Heart left ventricle (tissue), 16 donors: ENCODE results near the gene LIMD2. TPM values are rescaled to one million over a fixed set of nuclear protein-coding genes. Genes with fewer than 3 reads are reported as not detected.
A peak's percentile ranks its signal among the peaks of the same experiment; 100 is the strongest.

Experiments
- ATAC-seq, 4 donors: fragments of 200-7000 bp; cut with Tn5 transposase; one replicate each; pipeline ENCODE4 v1.9.1; 2020 to 2022; ENCODE audit warnings: moderate library complexity in 4 of 4, mild to moderate bottlenecking in 3 of 4, moderate number of reproducible peaks in 1 of 4
- DNase-seq, 5 donors: peaks; one replicate each; pipeline ENCODE4 v3.0.0-alpha.2; 2020
- H3K27ac ChIP-seq, 12 donors: fragments of 200-600 bp; sonication (generic) in 4 of 12; one replicate each; pipeline versions ENCODE4 v1.5.0 to v1.8.0; 2016 to 2022; ENCODE audit warnings: mild to moderate bottlenecking in 2 of 12
- H3K27me3 ChIP-seq, 9 donors: fragments of 200-600 bp; sonication (generic) in 2 of 9; one replicate each; pipeline versions ENCODE4 v1.5.1 to v1.8.0; 2016 to 2022; ENCODE audit warnings: mild to moderate bottlenecking in 3 of 9
- H3K36me3 ChIP-seq, 9 donors: fragments of 200-600 bp; sonication (generic) in 2 of 9; one replicate each; pipeline versions ENCODE4 v1.5.0 to v1.8.0; 2018 to 2022; ENCODE audit warnings: mild to moderate bottlenecking in 2 of 9
- H3K4me1 ChIP-seq, 12 donors: fragments of 200-600 bp; sonication (generic) in 4 of 12; one replicate each; pipeline versions ENCODE4 v1.5.0 to v1.8.0; 2016 to 2022; ENCODE audit warnings: mild to moderate bottlenecking in 3 of 12
- H3K4me3 ChIP-seq, 12 donors: fragments of 200-600 bp; sonication (generic) in 4 of 12; one replicate each; pipeline versions ENCODE4 v1.5.0 to v1.8.0; 2017 to 2022; ENCODE audit warnings: mild to moderate bottlenecking in 9 of 12, moderate library complexity in 4 of 12
- H3K9me3 ChIP-seq, 12 donors: fragments of 200-600 bp; sonication (generic) in 4 of 12; one replicate each; pipeline versions ENCODE4 v1.5.0 to v1.8.0; 2016 to 2022; ENCODE audit warnings: mild to moderate bottlenecking in 1 of 12
- POLR2A ChIP-seq, 2 donors: fragments of 450-650 bp; IDR thresholded peaks; one replicate each; pipeline ENCODE4 v1.6.1; 2017; ENCODE audit warnings: antibody characterized with exemption in 2 of 2, mild to moderate bottlenecking in 2 of 2, moderate library complexity in 2 of 2
- WGBS, 4 donors: extraction: QIAGEN DNeasy Blood & Tissue Kit in 2 of 4; methylation state at CpG; one replicate each; pipeline versions ENCODE4 v1.1.5 to v1.1.7; 2013 to 2018; 5-methylcytosine and 5-hydroxymethylcytosine counted together
- intact Hi-C, 10 donors: fragments of 100-400 bp; cut with DNase I; formaldehyde crosslinking; loops; one replicate each; pipeline versions ENCODE4 v1.11.1 to v1.14.2; 2022
- polyA plus RNA-seq, 2 donors: library from polyadenylated mRNA; stranded (reverse); fragments of 200-250 nt; gene quantifications; one replicate each; pipeline ENCODE4 v1.2.3, GENCODE V29; 2013
- total RNA-seq, 9 donors: library from RNA; depleted of rRNA in 2 of 9; stranded (reverse); fragments of >200 nt in 2 of 9; fragmentation: NEBNext Ultra II Directional in 3 of 9; extraction: Animal tissue kit (Norgen Biotek cat#: 25700) in 3 of 9; gene quantifications; one replicate each; pipeline versions ENCODE4 v1.1.0 to v1.2.4, GENCODE V29; 2016 to 2023
- TF ChIP-seq, protein P1 (sequence below), 12 donors: fragments of 200-600 bp; sonication (generic) in 4 of 12; IDR thresholded peaks; one replicate each; pipeline versions ENCODE4 v1.5.0 to v1.8.0; 2018 to 2022; ENCODE audit warnings: antibody characterized with exemption in 12 of 12, mild to moderate bottlenecking in 5 of 12
- donor health status: ischemic (EF 13 %, LVEDD 7.1; RV severe dilation, severe dysfunction).
- donor health status: healthy with polysubstance abuse.
- donor health status: DM: no; HTN: yes; CAD: no.
- donor health status: DM: no; HTN: no; CAD: no.
- donor health status: ischemic (EF 25% LVEDD 6.9; RV normal size, moderate dysfunction).
- donor health status: ischemic (EF 25% LVEDD 5.7; RV mildly dilated, moderate dysfunction).
- donor health status: healthy.
- donor health status: DM: yes; HTN: yes; CAD: no.
- donor health status: ischemic (EF 35%, LVEDD 5.7; RV mildly dilated, moderate dysfunction).
- donor health status: nonischemic (EF 11% LVEDD 7.7; RV severe dilation, severe dysfunction).
- donor health status: DM: yes; HTN: yes; CAD: no.
- donor health status: PGD.
- donor health status: ischemic (EF 29% LVEDD 5.4; RV normal size, mild dysfunction).
- donor health status: nonischemic (EF 23%, LVEDD 6.1; RV moderate dilation, normal function).

LIMD2 gene
- total and polyA plus RNA-seq, 11 donors: 1.9 to 48.0 (median 3.5) TPM

DNA sequence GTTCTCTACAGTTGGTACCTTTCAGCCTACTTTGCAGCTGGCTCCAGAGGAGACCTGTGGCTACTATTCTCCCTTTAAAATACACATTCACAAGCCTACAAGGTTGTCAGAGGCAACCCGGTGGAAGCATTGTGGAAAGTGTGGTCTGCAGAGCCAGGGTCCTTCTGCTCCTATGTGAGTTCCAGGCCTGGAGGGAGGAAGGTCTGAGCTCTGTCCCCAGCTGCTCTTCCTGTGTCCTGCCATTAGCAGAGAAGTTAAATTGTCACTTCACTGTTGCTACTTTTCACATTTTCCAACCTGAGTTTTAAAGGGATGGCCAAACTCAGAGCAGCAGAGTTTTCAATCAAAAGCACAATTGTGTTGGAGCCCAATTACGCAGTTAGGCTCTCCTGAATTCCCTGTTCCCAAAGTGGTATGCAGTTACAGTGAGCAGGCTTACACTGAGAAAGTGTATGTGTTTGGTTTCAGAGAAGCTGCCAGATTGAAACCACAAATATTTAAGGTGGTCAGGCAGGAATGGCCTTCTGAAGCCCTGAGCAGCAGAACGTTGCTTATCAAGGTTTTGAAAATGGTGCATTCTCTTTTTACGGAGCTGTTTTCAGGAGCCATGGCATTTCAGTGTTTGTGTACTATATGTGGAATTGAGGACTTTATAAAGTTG lies 52.7 kb downstream of the LIMD2 start:
- Histone ChIP-seq H3K36me3 (peaks cover 0 to 91% (median 67%) of the 10 kb centered on the region in 9 donors), H3K4me1 (peaks cover 0 to 94% (median 13%) of the 10 kb centered on the region in 12 donors), H3K4me3 (no peak overlapping the region), H3K27me3 (no peaks in the 10 kb centered on the region), H3K9me3 (no peaks in the 10 kb centered on the region), H3K27ac (peak overlapping the region in 3 of 12 donors; percentile 8 to 83 (median 14))
- TF ChIP-seq POLR2A (IDR thresholded peaks at IDR 0.05): no peak
- TF ChIP-seq, protein P1, sequence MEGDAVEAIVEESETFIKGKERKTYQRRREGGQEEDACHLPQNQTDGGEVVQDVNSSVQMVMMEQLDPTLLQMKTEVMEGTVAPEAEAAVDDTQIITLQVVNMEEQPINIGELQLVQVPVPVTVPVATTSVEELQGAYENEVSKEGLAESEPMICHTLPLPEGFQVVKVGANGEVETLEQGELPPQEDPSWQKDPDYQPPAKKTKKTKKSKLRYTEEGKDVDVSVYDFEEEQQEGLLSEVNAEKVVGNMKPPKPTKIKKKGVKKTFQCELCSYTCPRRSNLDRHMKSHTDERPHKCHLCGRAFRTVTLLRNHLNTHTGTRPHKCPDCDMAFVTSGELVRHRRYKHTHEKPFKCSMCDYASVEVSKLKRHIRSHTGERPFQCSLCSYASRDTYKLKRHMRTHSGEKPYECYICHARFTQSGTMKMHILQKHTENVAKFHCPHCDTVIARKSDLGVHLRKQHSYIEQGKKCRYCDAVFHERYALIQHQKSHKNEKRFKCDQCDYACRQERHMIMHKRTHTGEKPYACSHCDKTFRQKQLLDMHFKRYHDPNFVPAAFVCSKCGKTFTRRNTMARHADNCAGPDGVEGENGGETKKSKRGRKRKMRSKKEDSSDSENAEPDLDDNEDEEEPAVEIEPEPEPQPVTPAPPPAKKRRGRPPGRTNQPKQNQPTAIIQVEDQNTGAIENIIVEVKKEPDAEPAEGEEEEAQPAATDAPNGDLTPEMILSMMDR (IDR thresholded peaks at IDR 0.05): no peak
- intact Hi-C loops: no loop called here
- WGBS, 4 donors: 76 to 90% (median 82%) methylated on average over 4 of the region's 4 CpGs
- ATAC-seq (no peak), DNase-seq (no peak)

DNA sequence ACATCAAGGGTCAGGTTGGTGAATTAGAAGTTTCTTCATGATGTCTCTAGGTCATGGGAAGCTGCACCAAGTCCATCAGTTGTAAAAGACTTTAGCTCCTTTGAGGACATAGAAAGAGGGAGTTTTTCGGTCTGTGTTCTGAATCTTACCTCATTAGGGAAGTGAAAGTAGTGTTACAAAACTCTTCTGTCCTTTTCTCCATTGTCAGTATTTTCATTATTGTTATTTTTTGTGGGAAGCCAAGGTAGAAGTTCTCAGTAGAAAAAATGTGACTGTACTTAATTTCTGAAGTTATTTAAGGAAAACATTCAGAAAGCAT lies 53.5 kb downstream of the LIMD2 start:
- WGBS, 4 donors: 86 to 96% (median 91%) methylated on average over 1 of the region's 1 CpG
- DNase-seq: no peak
- H3K4me3 ChIP-seq: no peak overlapping the region
- no peak for ATAC-seq
- no peaks in the 10 kb centered on the region for H3K27me3 ChIP-seq
- peaks cover 0 to 94% (median 15%) of the 10 kb centered on the region in 12 donors for H3K4me1 ChIP-seq
- intact Hi-C loops: no loop called here
- peak overlapping the region in 6 of 12 donors; percentile 8 to 83 (median 50) for H3K27ac ChIP-seq
- H3K36me3 ChIP-seq: peaks cover 0 to 84% (median 60%) of the 10 kb centered on the region in 9 donors
- no peaks in the 10 kb centered on the region for H3K9me3 ChIP-seq
- TF ChIP-seq POLR2A (IDR thresholded peaks at IDR 0.05): no peak
- TF ChIP-seq, protein P1 (IDR thresholded peaks at IDR 0.05): no peak

Other genes starting within 250 kb of the LIMD2 start
- gene ACE, start 223.1 kb downstream of the LIMD2 start, total RNA-seq: 10 to 100 TPM in 5 of 9 donors, 1 to 10 TPM in 4; 1.6 to 42.3 (median 10.7) TPM
- 1 to 10 TPM; 4.0 to 5.6 TPM for gene ACE, start 223.1 kb downstream of the LIMD2 start, polyA plus RNA-seq
- gene KCNH6, start 176.8 kb downstream of the LIMD2 start, total RNA-seq: not detected
- under 1 TPM in 1 of 2 donors, not detected in 1; 0.01 TPM for gene KCNH6, start 176.8 kb downstream of the LIMD2 start, polyA plus RNA-seq
- gene DCAF7, start 149.6 kb downstream of the LIMD2 start, total RNA-seq: 10 to 100 TPM; 30.2 to 61.8 (median 47.8) TPM
- gene DCAF7, start 149.6 kb downstream of the LIMD2 start, polyA plus RNA-seq: 10 to 100 TPM in 1 of 2 donors, 1 to 10 TPM in 1; 9.9 to 31.3 TPM
- 10 to 100 TPM; 23.0 to 48.0 (median 40.6) TPM for gene TACO1, start 99.2 kb downstream of the LIMD2 start, total RNA-seq
- 10 to 100 TPM; 52.7 to 54.9 TPM for gene TACO1, start 99.2 kb downstream of the LIMD2 start, polyA plus RNA-seq
- gene MAP3K3, start 77.7 kb downstream of the LIMD2 start, total RNA-seq: 100 to 1,000 TPM in 1 of 9 donors, 10 to 100 TPM in 8; 31.0 to 102 (median 58.0) TPM
- gene MAP3K3, start 77.7 kb downstream of the LIMD2 start, polyA plus RNA-seq: 10 to 100 TPM; 20.5 to 70.9 TPM
- gene STRADA, start 41.7 kb upstream of the LIMD2 start, total RNA-seq: 10 to 100 TPM; 10.2 to 26.1 (median 15.3) TPM
- gene STRADA, start 41.7 kb upstream of the LIMD2 start, polyA plus RNA-seq: 10 to 100 TPM; 15.9 to 18.3 TPM
- gene CCDC47, start 73.5 kb upstream of the LIMD2 start, total RNA-seq: 100 to 1,000 TPM in 2 of 9 donors, 10 to 100 TPM in 7; 54.4 to 115 (median 84.3) TPM
- gene CCDC47, start 73.5 kb upstream of the LIMD2 start, polyA plus RNA-seq: 100 to 1,000 TPM in 1 of 2 donors, 10 to 100 TPM in 1; 38.4 to 139 TPM
- gene DDX42, start 74.0 kb upstream of the LIMD2 start, total RNA-seq: 10 to 100 TPM; 30.1 to 75.0 (median 61.0) TPM
- gene DDX42, start 74.0 kb upstream of the LIMD2 start, polyA plus RNA-seq: 10 to 100 TPM; 34.4 to 44.8 TPM
- 100 to 1,000 TPM in 7 of 9 donors, 10 to 100 TPM in 2; 64.7 to 143 (median 113) TPM for gene PSMC5, start 127.3 kb upstream of the LIMD2 start, total RNA-seq
- 100 to 1,000 TPM; 164 to 189 TPM for gene PSMC5, start 127.3 kb upstream of the LIMD2 start, polyA plus RNA-seq
- gene FTSJ3, start 127.5 kb upstream of the LIMD2 start, total RNA-seq: 10 to 100 TPM; 22.1 to 46.5 (median 25.7) TPM
- gene FTSJ3, start 127.5 kb upstream of the LIMD2 start, polyA plus RNA-seq: 10 to 100 TPM; 12.5 to 44.6 TPM
- gene SMARCD2, start 142.6 kb upstream of the LIMD2 start, total RNA-seq: 10 to 100 TPM; 11.3 to 40.9 (median 24.1) TPM
- 10 to 100 TPM; 16.5 to 26.9 TPM for gene SMARCD2, start 142.6 kb upstream of the LIMD2 start, polyA plus RNA-seq
- gene CSH2, start 173.6 kb upstream of the LIMD2 start, total RNA-seq: not detected
- not detected for gene CSH2, start 173.6 kb upstream of the LIMD2 start, polyA plus RNA-seq
- gene GH2, start 181.8 kb upstream of the LIMD2 start, total RNA-seq: not detected
- not detected for gene GH2, start 181.8 kb upstream of the LIMD2 start, polyA plus RNA-seq
- not detected for gene CSH1, start 196.4 kb upstream of the LIMD2 start, total RNA-seq
- gene CSH1, start 196.4 kb upstream of the LIMD2 start, polyA plus RNA-seq: not detected
- gene CSHL1, start 211.1 kb upstream of the LIMD2 start, total RNA-seq: not detected
- gene CSHL1, start 211.1 kb upstream of the LIMD2 start, polyA plus RNA-seq: not detected
- not detected for gene GH1, start 218.7 kb upstream of the LIMD2 start, total RNA-seq
- not detected for gene GH1, start 218.7 kb upstream of the LIMD2 start, polyA plus RNA-seq
- 10 to 100 TPM in 2 of 9 donors, 1 to 10 TPM in 7; 2.2 to 16.2 (median 4.3) TPM for gene CD79B, start 232.2 kb upstream of the LIMD2 start, total RNA-seq
- 1 to 10 TPM; 5.1 to 6.3 TPM for gene CD79B, start 232.2 kb upstream of the LIMD2 start, polyA plus RNA-seq